HG02759 (cell line): ENCODE results near the gene STARD3NL.

Experiments used
- ATAC-seq: cut with Tn5 transposase; IDR thresholded peaks from one replicate; pipeline ENCODE4 v1.9.1; 2021; ENCODE audit warnings: mild to moderate bottlenecking, moderate library complexity; ENCODE audit not compliant: unreplicated experiment

Gene STARD3NL

GRCh38 chr7:38181111-38181510, 3.1 kb downstream of the STARD3NL start:
- ATAC-seq, result no peak

- ATAC-seq, result no peak
Measured at GRCh38 chr7:38182450-38182849, 4.4 kb downstream of the STARD3NL start.

GRCh38 chr7:38185395-38186307, 7.6 kb downstream of the STARD3NL start:
- ATAC-seq, result no peak

DNA sequence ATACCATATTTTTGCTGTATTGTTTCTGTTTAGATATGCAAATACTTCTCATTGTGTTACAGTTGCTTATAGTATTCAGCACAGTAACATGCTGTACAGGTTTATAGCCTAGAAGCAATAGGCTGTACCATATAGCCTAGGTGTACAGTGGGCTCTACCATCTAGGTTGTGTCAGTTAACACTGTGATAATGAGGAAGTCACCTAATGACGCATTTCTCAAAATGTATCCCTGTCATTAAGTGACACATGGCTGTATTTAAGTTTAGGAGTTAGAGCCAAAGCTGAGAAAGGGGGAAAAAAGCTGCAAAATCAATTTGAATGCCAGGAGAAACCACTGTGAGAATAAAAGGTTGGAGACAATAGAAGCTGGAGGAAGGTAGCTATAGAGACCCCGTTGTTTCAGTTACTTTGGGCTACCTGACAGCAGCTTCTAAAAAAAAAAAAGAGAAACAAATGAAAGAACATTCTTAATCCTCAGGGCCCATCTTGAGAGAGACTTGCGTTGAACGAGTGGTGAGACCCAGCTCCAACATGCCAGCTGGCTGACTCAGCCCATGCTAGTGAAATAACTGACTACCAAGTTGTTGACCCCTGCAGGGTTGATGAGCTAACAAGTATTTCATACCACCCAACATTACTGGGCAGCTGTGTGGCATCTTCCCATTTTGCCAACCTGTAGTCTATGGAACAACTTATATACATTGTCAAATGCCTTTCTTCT, 8.7 kb downstream of the STARD3NL start:
- ATAC-seq, result no peak

DNA sequence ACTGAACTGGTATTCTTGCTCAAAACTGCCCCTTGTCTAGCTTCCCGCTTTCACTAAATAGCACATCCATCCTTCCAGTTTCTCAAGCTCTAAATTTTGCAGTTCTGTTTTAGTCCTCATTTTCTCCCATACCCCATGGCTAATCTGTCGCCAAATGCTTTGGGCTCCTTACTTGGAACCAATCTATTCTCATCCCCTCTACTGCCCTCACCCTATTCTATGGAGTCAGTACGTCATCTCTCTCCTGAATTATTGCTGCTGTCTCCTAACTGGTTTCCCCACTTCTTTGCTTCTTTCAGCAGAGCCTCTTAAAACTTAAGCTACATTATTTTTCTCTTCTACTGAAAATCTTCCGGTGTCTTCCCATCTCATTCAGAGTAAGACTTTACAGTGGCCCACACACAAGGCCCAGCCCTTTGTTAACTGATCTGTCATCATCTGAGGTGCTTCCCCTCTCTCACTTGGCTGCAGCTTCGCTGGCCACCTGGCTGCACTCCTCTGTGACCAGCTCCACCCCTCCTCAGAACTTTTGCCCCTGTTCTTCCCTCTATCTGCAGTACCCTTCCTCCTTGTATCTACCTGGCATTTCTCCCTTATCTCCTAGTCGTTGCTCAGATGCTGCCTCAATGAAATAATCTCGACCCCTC, 9.9 kb downstream of the STARD3NL start:
- peak; percentile 98 for ATAC-seq

- ATAC-seq, result no peak
Measured at GRCh38 chr7:38189231-38189938, 11.3 kb downstream of the STARD3NL start.

DNA sequence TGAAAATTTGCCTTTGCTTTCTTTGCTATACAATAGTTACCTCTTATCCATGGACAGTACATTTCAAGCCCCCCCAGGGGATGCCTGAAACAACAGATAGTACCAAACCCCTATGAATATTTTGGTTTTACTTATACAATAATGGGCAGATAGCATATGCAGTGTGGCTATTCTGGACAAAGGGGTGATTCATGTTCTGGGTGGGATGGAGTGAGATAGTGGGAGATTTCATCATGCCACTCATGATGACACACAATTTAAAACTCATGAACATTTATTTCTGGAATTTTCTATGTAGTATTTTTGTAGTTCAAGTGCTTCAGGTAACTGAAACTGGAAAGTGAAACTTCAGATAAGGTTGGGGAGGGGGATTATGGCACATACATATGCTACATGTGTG, 12.0 kb downstream of the STARD3NL start:
- no peak for ATAC-seq

DNA sequence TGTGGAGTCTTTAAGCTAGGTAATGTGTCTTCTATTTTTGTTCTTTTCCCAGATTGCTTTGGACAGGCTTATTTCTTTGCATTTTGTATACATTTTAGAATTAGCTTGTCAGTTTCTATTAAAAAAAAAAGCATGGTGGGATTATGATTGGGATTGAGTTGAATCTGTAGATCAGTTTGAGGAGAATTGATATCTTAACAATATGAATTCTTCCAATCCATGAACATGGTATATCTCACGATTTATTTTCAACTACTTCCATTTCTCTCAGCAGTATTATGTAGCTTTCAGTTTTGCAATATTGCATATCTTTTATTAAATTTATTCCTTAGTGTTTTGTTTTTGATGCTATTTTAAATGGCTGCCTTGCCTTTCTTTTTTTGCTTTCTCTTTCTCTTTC, 13.7 kb downstream of the STARD3NL start:
- no peak for ATAC-seq

- no peak for ATAC-seq
Measured at GRCh38 chr7:38192327-38192726, 14.3 kb downstream of the STARD3NL start.

DNA sequence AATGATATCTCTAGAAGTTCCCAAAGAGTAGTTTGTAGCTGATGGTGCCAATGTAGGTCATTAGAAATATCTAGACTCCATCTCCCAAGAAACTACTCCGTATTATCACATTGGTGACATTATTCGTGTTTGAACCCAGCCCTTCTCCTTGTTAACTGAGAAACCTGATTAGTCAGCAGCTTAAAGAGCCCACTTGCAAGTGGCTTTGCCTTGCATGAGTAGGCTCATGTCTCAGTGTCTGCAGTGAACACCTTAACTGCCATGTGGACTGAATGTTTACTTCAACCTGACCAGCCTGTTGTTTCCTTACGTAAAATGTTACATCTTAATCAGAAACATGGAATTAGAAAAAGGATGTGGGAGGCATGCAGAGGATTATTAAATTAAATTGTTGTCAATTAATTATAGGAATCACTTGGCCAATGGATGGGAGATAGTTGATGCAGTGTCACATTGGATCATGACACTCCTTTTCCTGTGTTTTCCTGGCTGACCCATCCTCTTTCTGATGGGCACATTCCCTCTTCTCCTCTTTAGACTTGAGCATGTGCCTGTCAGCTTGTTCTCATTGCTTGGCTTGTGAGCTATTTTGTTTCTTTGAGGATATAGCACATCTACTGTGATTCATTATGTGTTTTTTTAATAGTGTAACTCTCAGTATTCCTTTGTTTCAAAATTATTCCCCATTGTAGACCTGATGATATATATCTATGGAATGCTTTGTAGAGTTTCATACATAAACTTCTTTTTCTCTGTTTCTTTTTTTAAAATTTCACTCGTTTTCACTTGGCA, 18.0 kb downstream of the STARD3NL start:
- ATAC-seq, result no peak

DNA sequence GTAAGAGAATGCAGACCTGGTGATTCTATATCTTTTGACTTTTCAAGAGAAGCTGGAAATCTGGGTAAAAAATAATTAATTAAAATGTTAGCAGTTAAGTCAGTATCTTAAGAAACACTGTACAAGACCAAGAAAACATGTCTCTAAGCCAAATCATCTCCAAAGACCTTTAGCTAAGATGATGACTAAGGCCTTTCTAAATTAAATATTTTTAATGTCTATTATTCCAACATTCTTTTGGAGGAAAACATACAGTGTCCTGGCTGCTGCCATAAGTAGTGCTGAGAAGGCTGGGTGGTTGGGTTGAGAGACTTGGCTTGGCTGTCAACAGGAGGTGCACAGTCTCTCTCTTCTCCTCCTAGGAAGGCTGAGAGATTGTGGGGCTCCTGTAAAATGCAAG, 20.3 kb downstream of the STARD3NL start:
- ATAC-seq, result no peak

DNA sequence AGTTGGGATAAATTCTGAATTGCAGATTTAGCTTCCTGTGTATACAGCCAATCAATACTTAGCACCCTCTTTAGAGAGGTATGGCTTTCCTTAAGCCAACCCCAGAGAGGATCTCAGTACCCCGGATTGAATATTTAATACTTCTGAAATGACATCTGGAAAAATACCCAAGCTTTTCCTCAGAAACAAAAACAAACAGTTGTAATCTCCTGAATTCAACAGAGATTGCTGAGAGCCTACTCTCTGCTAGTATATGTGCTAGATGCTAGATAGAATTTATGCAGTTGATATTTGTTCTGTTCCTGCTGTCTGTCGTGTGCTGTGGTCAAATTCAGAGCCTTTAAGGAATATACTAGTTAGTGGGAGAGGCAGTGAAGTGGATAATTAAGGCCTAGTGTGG, 21.1 kb downstream of the STARD3NL start:
- ATAC-seq, result no peak

GRCh38 chr7:38199782-38200181, 21.7 kb downstream of the STARD3NL start:
- no peak for ATAC-seq

DNA sequence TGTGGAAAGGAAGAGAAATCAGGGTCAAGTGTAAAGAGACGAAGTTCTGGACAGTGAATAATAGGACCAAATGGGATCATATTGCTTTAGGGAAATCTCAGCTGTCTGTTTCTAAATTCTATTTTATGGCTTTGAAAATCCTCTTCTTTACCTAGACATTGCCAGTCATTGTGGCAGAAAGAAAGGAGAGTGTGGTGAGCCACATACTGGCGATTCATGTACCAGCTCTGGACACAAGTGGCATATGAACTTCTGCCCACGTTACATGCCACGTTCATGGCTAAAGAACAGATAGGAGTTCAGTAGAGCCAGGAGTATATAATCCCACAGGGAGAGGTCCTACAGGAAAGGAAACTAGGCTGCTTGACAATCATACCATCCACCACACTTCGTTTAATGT, 28.0 kb downstream of the STARD3NL start:
- no peak for ATAC-seq

DNA sequence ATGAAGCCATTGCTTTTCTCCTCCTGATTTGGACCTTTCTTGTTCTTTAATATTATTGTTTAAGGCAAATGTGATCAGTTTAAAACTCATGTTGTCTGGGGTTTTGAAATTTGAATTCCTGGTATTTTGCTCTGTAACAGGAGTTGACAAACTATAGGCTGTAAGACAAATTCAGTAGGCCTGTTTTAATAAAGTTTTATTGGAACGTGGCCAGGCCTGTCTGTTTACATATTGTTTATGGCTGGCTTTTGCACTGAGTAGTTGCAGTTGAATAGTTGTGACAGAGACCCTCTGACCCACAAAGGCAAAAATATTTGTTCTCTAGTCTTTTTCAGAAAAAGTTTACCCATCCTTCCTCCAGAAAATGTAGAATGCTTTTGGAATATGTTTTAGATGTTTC, 29.8 kb downstream of the STARD3NL start:
- no peak for ATAC-seq

- ATAC-seq, result no peak
Measured at GRCh38 chr7:38211486-38211885, 33.4 kb downstream of the STARD3NL start.

DNA sequence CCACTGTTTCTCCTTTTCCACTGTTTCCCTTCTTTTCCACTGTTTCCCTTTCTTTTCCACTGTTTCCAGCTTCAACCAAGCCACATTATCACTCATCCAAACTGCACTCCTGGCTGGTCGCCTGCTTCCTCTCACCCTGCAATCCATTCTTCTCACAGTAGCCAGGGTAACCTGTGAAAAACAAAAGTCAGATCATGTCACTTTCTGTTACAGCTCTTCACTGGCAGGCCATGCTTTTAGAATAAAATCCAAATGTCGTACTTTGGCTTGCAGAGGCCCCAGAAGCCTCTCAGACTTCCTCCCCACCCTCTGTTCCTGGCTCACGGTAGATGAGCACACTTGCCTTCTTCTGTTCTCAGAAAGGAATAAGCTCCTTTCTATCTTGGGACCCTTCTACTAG, 33.9 kb downstream of the STARD3NL start:
- ATAC-seq, result no peak

- ATAC-seq, result no peak
Measured at GRCh38 chr7:38215115-38215514, 37.1 kb downstream of the STARD3NL start.

GRCh38 chr7:38215735-38216670, 38.0 kb downstream of the STARD3NL start:
- ATAC-seq, result peak; percentile 93
